Measurements from ENCODE around the gene KDM8. TPM values are rescaled to one million over a fixed set of nuclear protein-coding genes. Genes with fewer than 3 reads are reported as not detected.

The KDM8 gene
- total RNA-seq, 1 donor from 2014 or later, result 4.3 TPM

DNA sequence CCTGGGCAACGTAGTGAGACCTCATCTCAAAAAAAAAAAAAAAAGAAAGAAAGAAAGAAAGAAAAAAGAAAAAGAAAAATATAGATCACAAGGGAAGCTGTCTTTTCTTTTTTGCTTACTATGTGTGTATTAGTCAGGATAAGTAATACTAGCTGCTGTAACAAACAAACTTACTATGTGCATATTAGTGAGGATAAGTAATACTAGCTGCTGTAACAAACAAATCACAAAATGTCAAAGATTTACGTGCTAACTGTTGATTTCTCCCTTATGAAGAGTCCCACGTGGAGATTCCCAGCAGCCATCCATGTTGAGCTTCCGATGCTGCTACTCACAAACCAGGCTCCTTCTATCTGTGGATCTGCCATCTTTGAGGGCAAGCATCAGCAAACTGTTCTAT is 31.7 kb upstream of the KDM8 start:
- Mint-ChIP-seq H3K9me3 (ENCODE audit: unreplicated experiment) (peaks cover 5% of the 10 kb centered on the region), H3K4me3 (ENCODE audit: unreplicated experiment) (no peak overlapping the region), H3K36me3 (ENCODE audit: low read depth, unreplicated experiment) (no peaks in the 10 kb centered on the region), H3K4me1 (ENCODE audit: low read depth, unreplicated experiment) (no peaks in the 10 kb centered on the region), H3K27ac (ENCODE audit: unreplicated experiment) (no peak overlapping the region), H3K27me3 (ENCODE audit: low read depth, unreplicated experiment) (peaks cover 9% of the 10 kb centered on the region)
- no peaks in the 10 kb centered on the region for H3K36me3 ChIP-seq (ENCODE audit: insufficient read depth, low read length)
- no peak overlapping the region for H3K27ac ChIP-seq (ENCODE audit: low read depth, low read length)
- FAIRE-seq, result no peak
- H3K9me3 ChIP-seq (ENCODE audit: insufficient read depth, low read depth, low read length), result no peaks in the 10 kb centered on the region
- no peaks in the 10 kb centered on the region for H3K27me3 ChIP-seq (ENCODE audit: insufficient read depth, low read length)
- TF ChIP-seq, protein P1, sequence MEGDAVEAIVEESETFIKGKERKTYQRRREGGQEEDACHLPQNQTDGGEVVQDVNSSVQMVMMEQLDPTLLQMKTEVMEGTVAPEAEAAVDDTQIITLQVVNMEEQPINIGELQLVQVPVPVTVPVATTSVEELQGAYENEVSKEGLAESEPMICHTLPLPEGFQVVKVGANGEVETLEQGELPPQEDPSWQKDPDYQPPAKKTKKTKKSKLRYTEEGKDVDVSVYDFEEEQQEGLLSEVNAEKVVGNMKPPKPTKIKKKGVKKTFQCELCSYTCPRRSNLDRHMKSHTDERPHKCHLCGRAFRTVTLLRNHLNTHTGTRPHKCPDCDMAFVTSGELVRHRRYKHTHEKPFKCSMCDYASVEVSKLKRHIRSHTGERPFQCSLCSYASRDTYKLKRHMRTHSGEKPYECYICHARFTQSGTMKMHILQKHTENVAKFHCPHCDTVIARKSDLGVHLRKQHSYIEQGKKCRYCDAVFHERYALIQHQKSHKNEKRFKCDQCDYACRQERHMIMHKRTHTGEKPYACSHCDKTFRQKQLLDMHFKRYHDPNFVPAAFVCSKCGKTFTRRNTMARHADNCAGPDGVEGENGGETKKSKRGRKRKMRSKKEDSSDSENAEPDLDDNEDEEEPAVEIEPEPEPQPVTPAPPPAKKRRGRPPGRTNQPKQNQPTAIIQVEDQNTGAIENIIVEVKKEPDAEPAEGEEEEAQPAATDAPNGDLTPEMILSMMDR (IDR thresholded peaks at IDR 0.05; ENCODE audit: insufficient read depth, low read depth, low read length), result no peak
- no peak for TF ChIP-seq EZH2 (IDR thresholded peaks at IDR 0.05; ENCODE audit: insufficient read depth, low read length)
- no peak overlapping the region for H3K9ac ChIP-seq (ENCODE audit: low read length)
- no peak overlapping the region for H3K4me2 ChIP-seq (ENCODE audit: low read length)
- H3K4me3 ChIP-seq (ENCODE audit: insufficient read depth, low read depth, low read length), result no peak overlapping the region
- H3K79me2 ChIP-seq (ENCODE audit: insufficient read depth, low read length), result no peaks in the 10 kb centered on the region
- DNase-seq (ENCODE audit: low read depth), result no peak
- H3K4me1 ChIP-seq (ENCODE audit: insufficient read depth, low read length), result no peaks in the 10 kb centered on the region
- H4K20me1 ChIP-seq (ENCODE audit: insufficient read depth, low read length), result no peaks in the 10 kb centered on the region
- H2AFZ ChIP-seq (ENCODE audit: low read depth, low read length), result no peak overlapping the region

DNA sequence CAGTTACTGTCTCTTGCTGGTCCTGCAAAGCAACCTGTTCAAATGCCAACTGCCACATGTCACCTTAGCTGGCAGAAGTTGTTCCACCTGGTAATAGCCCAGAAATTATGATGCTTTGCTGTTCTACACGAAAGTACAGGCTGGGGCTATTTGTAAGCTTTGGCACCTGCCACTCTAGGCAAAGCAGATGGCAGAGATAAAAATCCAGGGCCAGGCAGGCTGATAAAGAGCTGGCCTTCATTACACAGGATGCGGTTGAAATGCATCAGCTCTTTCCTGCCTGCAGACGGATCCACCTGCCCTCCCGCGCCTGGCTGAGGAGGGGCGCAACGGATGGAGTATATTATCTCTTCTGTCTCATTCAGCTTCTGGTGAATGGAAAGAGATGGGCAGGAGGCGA is 29.3 kb upstream of the KDM8 start:
- no peak overlapping the region for H3K4me2 ChIP-seq (ENCODE audit: low read length)
- no peaks in the 10 kb centered on the region for H4K20me1 ChIP-seq (ENCODE audit: insufficient read depth, low read length)
- no peak for DNase-seq (ENCODE audit: low read depth)
- no peak overlapping the region for H3K27ac ChIP-seq (ENCODE audit: low read depth, low read length)
- Mint-ChIP-seq H3K36me3 (ENCODE audit: low read depth, unreplicated experiment) (no peaks in the 10 kb centered on the region), H3K4me3 (ENCODE audit: unreplicated experiment) (no peak overlapping the region), H3K4me1 (ENCODE audit: low read depth, unreplicated experiment) (peaks cover 7% of the 10 kb centered on the region), H3K27ac (ENCODE audit: unreplicated experiment) (no peak overlapping the region), H3K27me3 (ENCODE audit: low read depth, unreplicated experiment) (no peaks in the 10 kb centered on the region), H3K9me3 (ENCODE audit: unreplicated experiment) (peaks cover 2% of the 10 kb centered on the region)
- H3K36me3 ChIP-seq (ENCODE audit: insufficient read depth, low read length), result no peaks in the 10 kb centered on the region
- no peaks in the 10 kb centered on the region for H3K27me3 ChIP-seq (ENCODE audit: insufficient read depth, low read length)
- no peaks in the 10 kb centered on the region for H3K79me2 ChIP-seq (ENCODE audit: insufficient read depth, low read length)
- no peak overlapping the region for H3K9ac ChIP-seq (ENCODE audit: low read length)
- no peaks in the 10 kb centered on the region for H3K9me3 ChIP-seq (ENCODE audit: insufficient read depth, low read depth, low read length)
- H3K4me3 ChIP-seq (ENCODE audit: insufficient read depth, low read depth, low read length), result no peak overlapping the region
- no peak for TF ChIP-seq EZH2 (IDR thresholded peaks at IDR 0.05; ENCODE audit: insufficient read depth, low read length)
- TF ChIP-seq, protein P1 (IDR thresholded peaks at IDR 0.05; ENCODE audit: insufficient read depth, low read depth, low read length), result no peak
- peaks cover 12% of the 10 kb centered on the region for H3K4me1 ChIP-seq (ENCODE audit: insufficient read depth, low read length)
- no peak for FAIRE-seq
- H2AFZ ChIP-seq (ENCODE audit: low read depth, low read length), result no peak overlapping the region

DNA sequence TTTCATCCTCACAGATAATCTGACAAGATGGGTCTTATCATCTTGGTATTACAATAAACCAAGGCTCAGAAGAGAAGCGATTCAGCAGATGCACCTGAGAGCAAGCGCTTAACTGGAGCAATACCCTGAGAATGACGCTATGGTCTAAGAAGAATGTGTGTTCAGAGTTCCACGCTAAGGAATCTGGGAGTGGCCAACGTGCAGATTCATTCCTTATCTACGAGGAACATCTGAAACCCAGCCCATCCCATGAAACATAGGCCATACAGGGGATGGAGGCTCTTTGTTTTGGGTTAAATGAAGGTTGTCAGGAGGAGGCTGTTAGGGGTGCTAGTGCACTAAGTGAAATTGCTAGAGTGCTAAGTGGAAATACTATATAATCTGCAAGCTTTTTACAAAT is 28.5 kb upstream of the KDM8 start:
- Histone ChIP-seq H4K20me1 (ENCODE audit: insufficient read depth, low read length) (no peaks in the 10 kb centered on the region), H3K4me2 (ENCODE audit: low read length) (no peak overlapping the region), H3K79me2 (ENCODE audit: insufficient read depth, low read length) (no peaks in the 10 kb centered on the region), H3K4me3 (ENCODE audit: insufficient read depth, low read depth, low read length) (no peak overlapping the region), H3K27ac (ENCODE audit: low read depth, low read length) (no peak overlapping the region), H3K27me3 (ENCODE audit: insufficient read depth, low read length) (no peaks in the 10 kb centered on the region), H3K9me3 (ENCODE audit: insufficient read depth, low read depth, low read length) (no peaks in the 10 kb centered on the region), H3K4me1 (ENCODE audit: insufficient read depth, low read length) (peaks cover 16% of the 10 kb centered on the region), H3K9ac (ENCODE audit: low read length) (no peak overlapping the region), H3K36me3 (ENCODE audit: insufficient read depth, low read length) (no peaks in the 10 kb centered on the region), H2AFZ (ENCODE audit: low read depth, low read length) (no peak overlapping the region)
- peak; percentile 29 for FAIRE-seq
- Mint-ChIP-seq H3K27me3 (ENCODE audit: low read depth, unreplicated experiment) (no peaks in the 10 kb centered on the region), H3K9me3 (ENCODE audit: unreplicated experiment) (peaks cover 2% of the 10 kb centered on the region), H3K4me3 (ENCODE audit: unreplicated experiment) (no peak overlapping the region), H3K4me1 (ENCODE audit: low read depth, unreplicated experiment) (peaks cover 7% of the 10 kb centered on the region), H3K36me3 (ENCODE audit: low read depth, unreplicated experiment) (no peaks in the 10 kb centered on the region), H3K27ac (ENCODE audit: unreplicated experiment) (no peak overlapping the region)
- peak; percentile 80 for DNase-seq (ENCODE audit: low read depth)
- TF ChIP-seq EZH2 (IDR thresholded peaks at IDR 0.05; ENCODE audit: insufficient read depth, low read length), result no peak
- TF ChIP-seq, protein P1 (IDR thresholded peaks at IDR 0.05; ENCODE audit: insufficient read depth, low read depth, low read length), result no peak
